ENCODE results near the gene SLC38A11. TPM values are rescaled to one million over a fixed set of nuclear protein-coding genes. Genes with fewer than 3 reads are reported as not detected.

SLC38A11 gene
- total and polyA plus RNA-seq, 10 of the 15 experiments (the other 5 are each of a cell fraction or from before 2014, with no cell fraction given) = not detected

DNA sequence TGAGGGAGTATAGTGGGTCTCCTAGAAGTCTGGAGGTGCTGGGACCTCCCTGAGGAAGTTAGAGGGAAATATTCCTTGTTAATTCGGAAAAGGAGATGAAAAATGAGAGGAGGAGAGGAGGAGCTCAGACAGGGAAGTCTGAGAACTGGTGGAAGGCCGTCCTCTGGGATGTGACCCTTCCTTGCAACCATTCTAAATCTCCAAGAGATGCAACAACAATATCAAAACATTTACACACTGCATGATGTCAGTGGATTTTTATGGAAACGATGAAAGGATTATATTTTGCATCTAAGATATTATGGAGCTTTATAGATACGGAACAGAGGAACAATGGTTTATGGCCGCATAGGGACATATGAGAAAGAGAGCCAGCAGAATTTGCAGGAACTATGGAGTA is 63.9 kb downstream of the SLC38A11 start:
- Histone ChIP-seq H3K4me3 (no peak overlapping the region), H3K4me1 (ENCODE audit: control insufficient read depth, insufficient read depth, low read length) (no peaks in the 10 kb centered on the region), H3K9me3 (replicated peaks; ENCODE audit: control insufficient read depth, insufficient read depth, low read length) (no peaks in the 10 kb centered on the region), H3K79me2 (ENCODE audit: control insufficient read depth, insufficient read depth, low read length) (no peaks in the 10 kb centered on the region), H3K4me2 (ENCODE audit: control insufficient read depth, insufficient read depth) (no peak overlapping the region), H3K27ac (ENCODE audit: control insufficient read depth, insufficient read depth) (no peak overlapping the region), H4K20me1 (ENCODE audit: control insufficient read depth, insufficient read depth) (no peaks in the 10 kb centered on the region), H3K36me3 (ENCODE audit: control insufficient read depth in 2 of 2, insufficient read depth in 2 of 2, low read length in 1 of 2) (no peaks in the 10 kb centered on the region), H3K27me3 (replicated peaks in 1 of 2; ENCODE audit: control insufficient read depth in 2 of 2, insufficient read depth in 2 of 2, low read length in 1 of 2) (no peaks in the 10 kb centered on the region), H2AFZ (ENCODE audit: control insufficient read depth, low read depth, low read length) (no peak overlapping the region), H3K9ac (ENCODE audit: control insufficient read depth, insufficient read depth, low read length) (no peak overlapping the region)
- ChIA-PET SMC1A (ENCODE audit: uncharacterized antibody, unreplicated experiment) (interaction anchor here (1.1 to 1.7 kb wide), 3 partner anchors 9 to 15 kb away, joined by 3 to 6 read pairs (median 4); no protein-coding TSS in a partner anchor), CTCF (no interaction called here), POLR2A (no interaction called here), RAD21 (ENCODE audit: unreplicated experiment) (no interaction called here)
- no peak for FAIRE-seq
- ATAC-seq = no peak
- no TSS peak for BruUV-seq (replicated peaks)
- intact Hi-C loops (cut with micrococcal nuclease; ENCODE audit: unreplicated experiment) = no loop called here
- TF ChIP-seq ZNF217 (IDR thresholded peaks at IDR 0.05) (no peak), E4F1 (IDR thresholded peaks at IDR 0.05; ENCODE audit: borderline replicate concordance, partially characterized antibody) (no peak), MEF2B (IDR thresholded peaks at IDR 0.05; ENCODE audit: partially characterized antibody, poor library complexity, severe bottlenecking) (no peak)
- TF ChIP-seq, protein P1, sequence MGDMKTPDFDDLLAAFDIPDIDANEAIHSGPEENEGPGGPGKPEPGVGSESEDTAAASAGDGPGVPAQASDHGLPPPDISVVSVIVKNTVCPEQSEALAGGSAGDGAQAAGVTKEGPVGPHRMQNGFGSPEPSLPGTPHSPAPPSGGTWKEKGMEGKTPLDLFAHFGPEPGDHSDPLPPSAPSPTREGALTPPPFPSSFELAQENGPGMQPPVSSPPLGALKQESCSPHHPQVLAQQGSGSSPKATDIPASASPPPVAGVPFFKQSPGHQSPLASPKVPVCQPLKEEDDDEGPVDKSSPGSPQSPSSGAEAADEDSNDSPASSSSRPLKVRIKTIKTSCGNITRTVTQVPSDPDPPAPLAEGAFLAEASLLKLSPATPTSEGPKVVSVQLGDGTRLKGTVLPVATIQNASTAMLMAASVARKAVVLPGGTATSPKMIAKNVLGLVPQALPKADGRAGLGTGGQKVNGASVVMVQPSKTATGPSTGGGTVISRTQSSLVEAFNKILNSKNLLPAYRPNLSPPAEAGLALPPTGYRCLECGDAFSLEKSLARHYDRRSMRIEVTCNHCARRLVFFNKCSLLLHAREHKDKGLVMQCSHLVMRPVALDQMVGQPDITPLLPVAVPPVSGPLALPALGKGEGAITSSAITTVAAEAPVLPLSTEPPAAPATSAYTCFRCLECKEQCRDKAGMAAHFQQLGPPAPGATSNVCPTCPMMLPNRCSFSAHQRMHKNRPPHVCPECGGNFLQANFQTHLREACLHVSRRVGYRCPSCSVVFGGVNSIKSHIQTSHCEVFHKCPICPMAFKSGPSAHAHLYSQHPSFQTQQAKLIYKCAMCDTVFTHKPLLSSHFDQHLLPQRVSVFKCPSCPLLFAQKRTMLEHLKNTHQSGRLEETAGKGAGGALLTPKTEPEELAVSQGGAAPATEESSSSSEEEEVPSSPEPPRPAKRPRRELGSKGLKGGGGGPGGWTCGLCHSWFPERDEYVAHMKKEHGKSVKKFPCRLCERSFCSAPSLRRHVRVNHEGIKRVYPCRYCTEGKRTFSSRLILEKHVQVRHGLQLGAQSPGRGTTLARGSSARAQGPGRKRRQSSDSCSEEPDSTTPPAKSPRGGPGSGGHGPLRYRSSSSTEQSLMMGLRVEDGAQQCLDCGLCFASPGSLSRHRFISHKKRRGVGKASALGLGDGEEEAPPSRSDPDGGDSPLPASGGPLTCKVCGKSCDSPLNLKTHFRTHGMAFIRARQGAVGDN (IDR thresholded peaks at IDR 0.05) = no peak
- in situ Hi-C loops (cut with MboI) = no loop called here
- no peak for DNase-seq (ENCODE audit: low read depth, low spot score)
- 31% methylated on average over 5 of the region's 5 CpGs for WGBS (ENCODE audit: insufficient coverage, insufficient replicate concordance, low lambda C conversion rate, missing lambda C conversion rate)
